Activated T-helper 1 cell treated with anti-CD3 and anti-CD28 coated beads, Interleukin-12 subunit alpha, Interleukin-12 subunit beta, Interleukin-2, Interleukin-4 antibody, amounts not matched to agents 30 ng/mL and 10 ng/mL and 1 ng/mL, durations not matched to agents 14 hours and 24 hours and 36 hours (primary cell): Measurements from ENCODE around the gene SLC6A11. TPM values are rescaled to one million over a fixed set of nuclear protein-coding genes. Genes with fewer than 3 reads are reported as not detected.
A peak's percentile ranks its signal among the peaks of the same experiment; 100 is the strongest.

ENCODE experiments used
- DNase-seq: peaks from one replicate; pipeline ENCODE4 v3.0.0; 2021; ENCODE audit warnings: low spot score
- H3K27ac Mint-ChIP-seq: one replicate; pipeline ENCODE4 v1.8.0; 2021; ENCODE audit warnings: mild to moderate bottlenecking, mixed read lengths
- H3K27me3 Mint-ChIP-seq: one replicate; pipeline ENCODE4 v1.8.0; 2022; ENCODE audit warnings: mild to moderate bottlenecking, moderate library complexity, mixed read lengths; ENCODE audit not compliant: insufficient read depth
- H3K36me3 Mint-ChIP-seq: one replicate; pipeline ENCODE4 v1.8.0; 2021; ENCODE audit warnings: low read depth, mixed read lengths
- H3K4me1 Mint-ChIP-seq: one replicate; pipeline ENCODE4 v1.8.0; 2021; ENCODE audit warnings: low read depth, mixed read lengths
- H3K4me3 Mint-ChIP-seq: one replicate; pipeline ENCODE4 v1.8.0; 2021; ENCODE audit warnings: mild to moderate bottlenecking, moderate library complexity, mixed read lengths
- H3K9me3 Mint-ChIP-seq: one replicate; pipeline ENCODE4 v1.8.0; 2021; ENCODE audit warnings: mixed read lengths
- intact Hi-C: fragments of 100-400 bp; cut with micrococcal nuclease; formaldehyde crosslinking; loops from one replicate; pipeline ENCODE4 v1.15.1; 2024
- total RNA-seq: library from RNA; stranded (reverse); gene quantifications from 2 replicates; pipeline ENCODE4 v1.2.3, GENCODE V29; 2022

SLC6A11 gene
- total RNA-seq, 1 donor from 2014 or later: not detected

DNA sequence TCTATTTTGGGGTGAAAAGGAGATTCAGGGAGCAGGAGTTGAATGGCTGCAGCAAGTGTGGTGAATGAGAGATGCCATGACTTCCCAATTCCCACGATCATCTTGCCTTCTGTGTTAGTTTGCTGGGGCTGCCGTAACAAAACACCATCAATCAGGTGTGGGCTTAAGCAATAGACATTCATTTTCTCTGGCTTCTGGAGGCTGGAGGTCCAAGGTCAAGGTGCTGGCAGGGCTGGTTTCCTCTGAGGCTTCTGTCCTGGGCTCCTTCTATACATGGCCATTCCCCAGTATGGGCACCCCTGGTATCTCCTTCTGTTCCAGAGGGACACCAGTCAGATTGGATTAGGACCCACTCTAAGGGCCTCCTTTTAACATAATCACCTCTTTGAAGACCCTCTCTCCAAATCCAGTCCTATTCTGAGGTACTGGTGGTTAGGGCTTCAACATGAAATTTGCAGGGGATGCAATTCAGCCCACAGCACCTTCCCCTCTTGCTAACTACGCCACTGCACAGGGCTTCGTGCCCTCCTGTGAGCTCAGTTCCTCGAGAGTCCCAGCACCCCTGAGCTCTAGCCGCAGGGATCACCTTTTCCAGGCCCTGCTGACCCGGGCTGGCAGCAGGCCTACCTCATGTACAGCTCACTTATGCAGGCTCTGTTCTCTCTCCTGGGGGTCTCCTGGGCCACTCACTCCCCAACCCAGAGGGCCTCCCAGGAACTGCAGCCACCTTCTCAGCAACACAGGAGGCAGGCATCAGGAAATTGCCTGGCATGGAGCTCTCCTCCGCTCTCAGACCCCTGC is 37.3 kb upstream of the SLC6A11 start:
- Mint-ChIP-seq H3K4me1 (no peaks in the 10 kb centered on the region), H3K4me3 (no peak overlapping the region), H3K36me3 (no peaks in the 10 kb centered on the region), H3K27me3 (peaks cover 10% of the 10 kb centered on the region), H3K9me3 (no peaks in the 10 kb centered on the region), H3K27ac (no peak overlapping the region)
- intact Hi-C loops: no loop called here
- DNase-seq: no peak

DNA sequence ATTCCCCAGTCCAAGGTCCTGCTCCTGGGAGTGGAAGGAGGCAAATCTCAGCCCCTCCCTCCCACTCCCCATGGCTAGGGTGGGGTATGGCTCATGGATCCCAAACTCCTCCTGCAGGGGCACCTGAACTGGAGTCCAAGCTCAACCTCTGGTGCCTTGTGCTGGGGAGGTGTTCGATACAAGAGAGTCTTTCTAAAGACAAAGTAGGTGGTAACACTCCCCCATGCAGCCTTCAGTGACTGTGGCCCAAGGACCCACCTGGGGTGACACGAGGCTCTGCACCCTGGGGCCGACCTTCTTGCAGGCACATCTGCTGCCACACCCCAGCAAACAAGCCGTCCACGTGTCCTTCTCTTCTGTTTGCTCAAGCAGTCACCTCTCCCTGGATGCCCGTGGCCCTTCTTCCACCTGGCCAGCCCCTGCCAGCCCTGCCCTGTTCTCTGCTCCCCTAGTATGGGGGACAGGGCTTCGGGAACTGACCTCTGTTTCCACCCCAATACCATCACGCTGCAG is 36.7 kb upstream of the SLC6A11 start:
- no peaks in the 10 kb centered on the region for H3K4me1 Mint-ChIP-seq
- H3K27ac Mint-ChIP-seq: no peak overlapping the region
- no peak for DNase-seq

DNA sequence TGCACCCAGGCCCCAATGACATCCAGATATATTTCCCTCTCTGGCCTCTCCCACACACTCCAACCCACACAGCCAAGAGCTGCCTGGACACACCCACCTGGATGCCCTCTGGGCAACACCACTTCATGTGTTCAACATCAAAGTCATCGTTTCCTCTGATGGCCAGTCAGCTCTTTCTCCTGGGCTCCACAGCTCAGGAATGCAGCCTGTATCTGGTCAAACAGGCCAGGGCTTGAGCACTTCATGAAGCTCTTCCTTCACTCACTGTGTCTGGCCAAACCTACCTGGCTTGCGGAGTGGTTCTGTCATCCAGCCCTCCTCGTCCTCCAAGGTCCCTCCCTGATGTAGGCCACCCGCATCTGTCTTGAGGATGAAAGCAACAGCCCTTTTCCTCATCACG is 35.8 kb upstream of the SLC6A11 start:
- DNase-seq: no peak
- Mint-ChIP-seq H3K9me3 (no peaks in the 10 kb centered on the region), H3K27ac (no peak overlapping the region), H3K4me3 (no peak overlapping the region), H3K27me3 (peaks cover 8% of the 10 kb centered on the region), H3K36me3 (no peaks in the 10 kb centered on the region), H3K4me1 (no peaks in the 10 kb centered on the region)
- intact Hi-C loops: no loop called here

More for the DNA sequence above, 36.7 kb upstream of the SLC6A11 start:
- Mint-ChIP-seq H3K36me3 (no peaks in the 10 kb centered on the region), H3K27me3 (peaks cover 8% of the 10 kb centered on the region), H3K9me3 (no peaks in the 10 kb centered on the region), H3K4me3 (no peak overlapping the region)
- intact Hi-C loops: no loop called here

DNA sequence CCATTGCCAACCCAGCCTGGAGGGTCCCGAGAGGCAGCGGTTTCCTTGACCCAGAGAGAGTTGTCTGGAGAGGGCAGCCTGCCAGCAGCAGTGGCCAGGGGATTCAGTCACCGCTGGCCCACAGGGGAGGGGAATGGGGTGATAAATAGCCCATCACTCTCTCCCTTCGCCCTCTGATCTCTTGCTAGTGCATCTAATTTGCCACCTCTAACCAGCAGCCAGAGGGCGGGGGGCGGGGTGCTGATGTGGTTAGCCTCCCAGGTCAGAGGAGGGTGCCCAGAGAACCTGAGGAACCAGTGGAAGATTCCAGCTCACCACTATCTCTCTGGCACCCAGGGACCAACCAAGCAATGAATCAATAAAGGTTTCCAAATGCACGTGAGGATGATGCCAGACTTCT is 35.1 kb upstream of the SLC6A11 start:
- Mint-ChIP-seq H3K27me3 (peaks cover 8% of the 10 kb centered on the region), H3K36me3 (no peaks in the 10 kb centered on the region), H3K27ac (no peak overlapping the region), H3K9me3 (no peaks in the 10 kb centered on the region), H3K4me3 (no peak overlapping the region), H3K4me1 (no peaks in the 10 kb centered on the region)
- DNase-seq: no peak
- intact Hi-C loops: no loop called here

DNA sequence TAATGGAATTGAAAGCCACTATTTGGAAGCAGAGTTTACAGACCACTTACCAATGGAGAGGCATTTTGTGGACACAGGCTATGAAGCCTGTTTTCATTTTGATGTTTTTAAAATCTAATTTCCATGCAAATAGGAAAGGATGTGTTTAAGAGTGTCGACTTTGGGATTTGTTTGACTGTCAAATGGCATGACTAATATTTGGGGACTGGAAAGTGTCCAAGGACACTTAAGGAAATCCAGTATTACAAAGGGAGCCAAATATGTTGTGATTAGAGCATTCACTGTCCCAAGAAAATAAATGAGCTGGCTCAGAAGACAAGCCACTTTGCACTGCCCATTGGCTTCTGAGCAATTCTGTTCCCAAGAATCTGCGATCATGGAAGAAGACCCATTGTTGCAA is 34.0 kb upstream of the SLC6A11 start:
- Mint-ChIP-seq H3K4me1 (no peaks in the 10 kb centered on the region), H3K4me3 (no peak overlapping the region), H3K9me3 (no peaks in the 10 kb centered on the region), H3K27me3 (peaks cover 9% of the 10 kb centered on the region), H3K36me3 (no peaks in the 10 kb centered on the region), H3K27ac (no peak overlapping the region)
- intact Hi-C loops: no loop called here
- no peak for DNase-seq

DNA sequence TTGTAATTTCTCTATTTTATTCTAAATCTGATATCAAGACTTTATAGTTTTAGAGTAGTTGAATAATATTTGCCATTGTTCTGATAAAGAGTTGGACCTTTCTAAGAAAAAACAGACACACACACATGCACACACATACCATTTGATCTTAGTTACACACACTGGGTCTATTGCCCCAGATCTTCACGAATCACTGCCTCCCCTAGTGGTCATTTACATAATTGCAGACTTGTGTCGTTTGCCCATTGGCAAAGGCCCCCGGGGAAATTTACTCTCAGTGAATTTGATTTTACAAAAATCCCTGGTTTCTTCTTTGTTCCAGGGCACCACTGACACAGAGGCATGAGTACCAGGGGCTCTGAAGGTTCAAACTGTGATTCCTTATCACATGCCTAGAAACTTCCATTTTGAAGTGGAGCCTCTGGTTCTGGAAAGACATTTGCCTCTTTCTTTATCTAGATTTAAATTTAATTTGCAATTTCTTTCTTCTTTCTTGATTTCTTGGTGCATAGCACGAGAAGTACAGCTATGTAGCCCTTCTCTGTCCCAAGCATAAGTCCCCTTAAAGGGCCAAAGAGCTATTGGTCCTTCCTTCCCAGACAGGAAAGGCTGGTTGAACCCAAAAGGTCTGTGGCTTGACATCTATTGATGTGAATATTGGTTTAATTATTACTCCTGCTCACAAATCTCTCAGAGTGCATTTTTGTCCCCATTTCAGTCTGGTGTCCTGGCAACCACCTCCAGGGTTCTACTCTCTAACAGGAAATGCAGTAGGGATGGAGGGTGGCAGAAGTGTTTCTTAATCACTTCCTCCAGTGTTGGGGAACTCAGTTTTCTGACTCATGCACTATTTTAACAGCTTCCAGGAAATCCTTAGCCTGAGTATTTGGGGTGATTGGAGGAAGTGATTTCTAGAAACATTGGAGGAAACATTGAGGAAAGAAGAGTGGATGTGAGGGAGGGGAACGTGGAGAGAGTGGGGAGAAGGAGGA is 32.4 kb upstream of the SLC6A11 start:
- H3K9me3 Mint-ChIP-seq: no peaks in the 10 kb centered on the region
- intact Hi-C loops: loop anchor here (1.0 kb wide), 1 partner anchor 25 kb away; no protein-coding TSS in a partner anchor

DNA sequence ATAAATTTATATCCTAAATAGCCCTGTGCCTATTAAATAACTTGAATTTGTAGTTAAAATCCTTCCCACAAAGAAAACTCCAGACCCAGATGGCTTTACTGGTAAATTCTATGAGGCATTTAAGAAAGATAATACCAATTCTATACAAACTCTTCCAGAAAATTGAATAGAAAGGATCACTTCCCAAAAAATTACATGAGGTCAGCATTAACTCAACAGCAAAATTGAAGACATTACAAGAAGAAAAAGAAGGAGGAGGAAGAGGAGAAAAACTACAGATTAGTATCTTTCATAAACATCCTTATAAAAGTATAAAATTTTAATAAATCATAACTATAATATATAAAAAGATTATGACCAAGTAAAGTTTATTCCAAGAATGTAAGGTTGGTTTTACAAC is 29.4 kb upstream of the SLC6A11 start:
- Mint-ChIP-seq H3K36me3 (no peaks in the 10 kb centered on the region), H3K27me3 (peaks cover 15% of the 10 kb centered on the region), H3K9me3 (no peaks in the 10 kb centered on the region), H3K27ac (no peak overlapping the region), H3K4me1 (no peaks in the 10 kb centered on the region), H3K4me3 (no peak overlapping the region)
- intact Hi-C loops: no loop called here
- no peak for DNase-seq

More for the DNA sequence above, 32.4 kb upstream of the SLC6A11 start:
- no peaks in the 10 kb centered on the region for H3K4me1 Mint-ChIP-seq
- peaks cover 15% of the 10 kb centered on the region for H3K27me3 Mint-ChIP-seq
- H3K4me3 Mint-ChIP-seq: no peak overlapping the region
- peak; percentile 13 for DNase-seq
- H3K36me3 Mint-ChIP-seq: no peaks in the 10 kb centered on the region
- H3K27ac Mint-ChIP-seq: no peak overlapping the region

DNA sequence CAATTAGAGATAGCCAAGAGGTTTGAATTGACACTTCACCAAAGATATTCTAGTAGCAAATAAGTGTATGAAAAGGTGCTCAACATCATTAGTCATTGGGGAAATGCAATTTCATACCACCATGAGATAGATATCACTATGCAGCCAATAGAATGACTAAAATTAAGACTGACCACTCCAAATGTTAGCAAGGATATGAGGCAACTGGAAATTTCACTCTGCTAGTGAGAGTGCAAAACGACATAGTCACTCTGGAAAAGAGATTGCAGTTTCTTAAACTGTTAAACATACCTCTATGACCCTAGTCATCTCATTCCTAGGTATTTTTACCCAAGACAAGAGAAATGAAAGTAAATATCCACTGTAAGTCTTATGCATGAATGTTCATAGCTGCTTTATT is 27.6 kb upstream of the SLC6A11 start:
- Mint-ChIP-seq H3K36me3 (no peaks in the 10 kb centered on the region), H3K27ac (no peak overlapping the region), H3K4me3 (no peak overlapping the region), H3K4me1 (no peaks in the 10 kb centered on the region), H3K27me3 (peaks cover 13% of the 10 kb centered on the region), H3K9me3 (no peaks in the 10 kb centered on the region)
- no peak for DNase-seq
- intact Hi-C loops: no loop called here

DNA sequence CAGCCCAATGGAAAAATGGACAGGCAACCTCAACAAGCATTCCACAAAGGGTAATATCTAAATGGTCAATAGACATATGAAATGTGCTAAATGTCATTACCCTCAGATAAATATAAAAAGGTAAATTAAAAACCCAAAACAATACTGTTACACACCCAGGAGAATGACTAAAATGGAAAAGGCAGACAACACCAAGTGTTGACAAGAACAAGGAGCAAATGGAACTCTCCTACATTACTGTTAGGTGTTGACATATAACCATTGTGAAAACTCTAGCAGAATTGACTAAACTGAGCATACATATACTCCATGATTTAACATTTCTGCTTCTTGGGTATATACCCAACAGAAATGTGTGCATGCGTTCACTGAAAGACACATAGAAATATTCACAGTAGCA is 25.3 kb upstream of the SLC6A11 start:
- intact Hi-C loops: no loop called here
- Mint-ChIP-seq H3K27me3 (peaks cover 13% of the 10 kb centered on the region), H3K4me3 (no peak overlapping the region), H3K9me3 (no peaks in the 10 kb centered on the region), H3K4me1 (no peaks in the 10 kb centered on the region), H3K27ac (no peak overlapping the region), H3K36me3 (no peaks in the 10 kb centered on the region)
- DNase-seq: no peak

DNA sequence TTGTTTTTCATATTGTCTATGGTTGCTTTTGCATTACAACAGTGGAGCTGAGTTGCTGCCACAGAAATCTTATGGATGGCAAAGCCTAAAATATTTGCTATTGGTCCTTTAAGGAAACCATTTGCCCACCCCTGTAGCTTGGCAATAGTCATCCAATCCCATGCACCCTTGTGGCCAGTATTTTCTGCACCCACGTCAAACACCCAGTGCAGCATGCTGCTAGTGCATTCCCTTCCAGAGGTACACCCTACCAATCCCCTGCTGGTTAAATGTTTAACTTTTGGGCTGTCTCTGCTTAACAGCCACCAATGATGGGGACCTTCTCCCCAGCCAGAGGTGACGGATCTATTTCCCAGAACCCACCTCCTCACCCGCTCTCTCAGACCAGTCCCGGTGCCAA is 23.8 kb upstream of the SLC6A11 start:
- intact Hi-C loops: no loop called here
- Mint-ChIP-seq H3K4me3 (no peak overlapping the region), H3K36me3 (no peaks in the 10 kb centered on the region), H3K9me3 (no peaks in the 10 kb centered on the region), H3K27ac (no peak overlapping the region), H3K4me1 (no peaks in the 10 kb centered on the region), H3K27me3 (peaks cover 9% of the 10 kb centered on the region)
- no peak for DNase-seq

DNA sequence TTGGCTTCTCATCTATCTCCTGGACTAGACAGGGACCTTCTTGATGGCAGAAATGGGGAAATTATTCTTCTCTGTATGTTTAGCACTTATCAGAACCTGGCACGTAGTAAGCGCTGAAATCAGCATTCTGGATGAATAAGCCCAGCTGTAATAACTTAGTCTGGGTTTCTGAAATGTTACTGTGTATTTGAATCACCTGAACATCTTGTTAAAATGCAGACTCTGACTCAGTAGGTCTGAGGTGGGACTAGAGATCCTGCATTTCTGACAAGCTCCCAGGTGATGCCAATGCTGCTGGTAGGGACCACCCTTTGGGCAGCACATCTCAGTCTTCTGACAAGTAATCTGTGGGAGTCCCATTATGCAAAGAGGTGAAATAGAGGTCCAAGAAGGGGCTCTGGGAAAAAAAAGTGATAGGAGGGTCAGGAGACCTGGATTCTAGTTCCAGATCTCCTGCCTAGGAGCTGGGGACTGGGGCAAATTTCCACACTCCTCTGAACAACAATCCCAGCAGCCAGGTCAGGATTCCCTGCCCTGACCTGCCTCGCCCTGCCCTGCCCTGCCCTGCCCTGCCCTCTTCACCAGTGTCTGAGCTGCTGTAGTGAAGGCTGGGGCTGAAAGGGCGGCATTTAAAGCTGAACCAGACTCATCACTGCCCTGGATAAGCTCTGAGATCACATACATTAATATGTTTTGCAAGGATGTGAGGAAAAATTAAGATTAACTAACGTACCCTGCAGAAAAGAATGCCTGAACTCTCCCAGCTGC is 17.2 kb upstream of the SLC6A11 start:
- Mint-ChIP-seq H3K4me1 (no peaks in the 10 kb centered on the region), H3K9me3 (no peaks in the 10 kb centered on the region), H3K27ac (no peak overlapping the region), H3K27me3 (peaks cover 9% of the 10 kb centered on the region), H3K36me3 (no peaks in the 10 kb centered on the region), H3K4me3 (no peak overlapping the region)
- intact Hi-C loops: no loop called here
- no peak for DNase-seq

DNA sequence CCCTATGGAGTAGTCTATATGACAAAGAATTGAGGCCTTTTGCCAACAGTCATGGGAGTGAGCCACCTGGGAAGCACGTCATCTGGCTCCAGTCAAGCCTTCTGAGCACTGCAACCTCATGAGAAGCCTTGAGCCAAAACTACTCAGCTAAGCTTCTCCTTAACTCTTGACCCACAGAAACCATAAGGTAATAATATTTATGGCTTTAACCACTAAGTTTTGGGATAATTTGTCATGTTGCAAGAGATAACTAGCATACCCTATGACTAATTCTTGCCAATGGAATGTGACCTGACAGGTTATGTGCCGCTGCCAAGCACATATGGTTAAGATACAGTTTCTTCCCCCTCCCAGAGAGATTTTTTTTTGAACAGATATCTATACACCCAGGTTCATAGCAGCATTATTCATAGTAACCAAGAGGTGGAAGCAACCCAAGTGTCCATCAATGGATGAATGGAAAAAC is 11.8 kb upstream of the SLC6A11 start:
- peaks cover 10% of the 10 kb centered on the region for H3K27me3 Mint-ChIP-seq
- H3K4me3 Mint-ChIP-seq: no peak overlapping the region
- intact Hi-C loops: no loop called here
- no peaks in the 10 kb centered on the region for H3K9me3 Mint-ChIP-seq
- no peak for DNase-seq
- H3K27ac Mint-ChIP-seq: no peak overlapping the region
- no peaks in the 10 kb centered on the region for H3K36me3 Mint-ChIP-seq
- no peaks in the 10 kb centered on the region for H3K4me1 Mint-ChIP-seq
